Measurements from ENCODE around the gene CCR1.
"Not testable (repeated sequence)": the region's sequence is repeated elsewhere in the genome, so short reads cannot be mapped to it uniquely, and the experiment has no call there.

The CCR1 gene

DNA sequence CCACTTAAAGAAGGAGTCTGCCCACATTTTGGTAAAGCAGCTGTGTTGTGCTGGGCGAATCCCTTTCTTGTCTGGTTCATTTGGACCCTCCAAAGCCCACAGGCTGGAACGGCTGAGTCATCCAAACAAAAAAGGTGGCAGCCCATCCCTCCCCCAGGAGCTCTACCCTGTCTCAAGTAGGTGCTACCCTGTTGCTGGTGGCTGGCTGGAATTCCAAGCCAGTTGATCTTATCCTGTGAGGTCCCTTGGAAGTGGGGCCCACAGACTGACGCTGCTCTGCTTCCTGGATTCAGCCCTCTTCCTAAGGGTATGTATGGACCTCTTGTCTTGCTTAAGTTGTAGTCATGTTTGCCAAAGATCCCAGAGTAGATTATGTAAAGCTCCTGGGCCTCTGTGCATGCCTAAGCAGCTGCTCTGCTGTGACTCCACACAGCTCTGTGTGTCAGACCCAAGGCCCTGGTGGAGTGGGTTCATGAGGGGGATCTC, 44.5 kb downstream of the CCR1 start:
- no peak for DNase-seq

DNA sequence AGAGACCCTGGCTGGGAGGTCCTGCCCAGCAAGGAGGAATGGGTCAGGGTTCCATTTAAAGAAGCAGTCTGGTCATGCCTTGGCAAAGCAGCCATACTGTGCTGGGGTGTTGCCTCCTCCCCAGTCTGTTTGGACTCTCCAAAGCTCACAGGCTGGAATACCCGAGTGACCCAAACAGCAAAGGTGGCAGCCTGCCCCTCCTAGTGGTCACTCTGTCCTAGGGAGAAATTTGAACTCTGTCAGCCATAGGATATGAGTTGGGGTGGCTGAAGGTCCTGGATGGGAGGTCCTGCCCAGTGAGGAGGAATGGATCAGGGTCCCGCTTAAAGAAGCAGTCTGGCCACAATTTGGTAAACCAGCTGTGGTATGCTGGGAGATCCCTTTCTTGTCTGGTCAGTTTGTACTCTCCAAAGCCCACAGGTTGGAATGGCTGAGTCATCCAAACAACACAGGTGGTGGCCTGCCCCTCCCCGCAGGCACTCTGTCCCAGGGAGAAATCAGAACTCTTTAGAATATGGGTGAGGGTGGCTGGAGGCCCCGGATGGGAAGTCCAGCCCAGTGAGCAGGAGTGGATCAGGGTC, 45.0 kb downstream of the CCR1 start:
- no peak for DNase-seq

DNA sequence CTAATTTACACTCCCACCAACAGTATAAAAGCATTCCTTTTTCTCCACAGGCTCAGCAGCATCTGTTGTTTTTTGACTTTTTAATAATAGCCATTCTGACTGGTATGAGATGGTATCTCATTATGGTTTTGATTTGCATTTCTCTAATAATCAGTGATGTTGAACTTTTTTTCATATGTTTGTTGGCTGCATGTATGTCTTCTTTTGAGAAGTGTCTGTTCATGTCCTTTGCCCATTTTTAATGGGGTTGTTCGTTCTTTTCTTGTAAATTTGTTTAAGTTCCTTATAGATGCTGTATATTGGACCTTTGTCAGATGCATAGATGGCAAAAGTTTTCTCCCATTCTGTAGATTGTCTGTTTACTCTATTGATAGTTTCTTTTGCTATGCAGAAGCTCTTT, 50.4 kb downstream of the CCR1 start:
- not testable (repeated sequence) for DNase-seq

- no peak for DNase-seq
These were observed 53.8 kb downstream of the CCR1 start for GRCh38 chr3:46154311-46154710.

Measured in fibroblast of skin of scalp (primary cell).